Aorta (tissue), 5 donors: ENCODE data around the gene USP30. TPM values are rescaled to one million over a fixed set of nuclear protein-coding genes. Genes with fewer than 3 reads are reported as not detected.
"Not testable (repeated sequence)": the region's sequence is repeated elsewhere in the genome, so short reads cannot be mapped to it uniquely, and the experiment has no call there.

Experiments used
- ATAC-seq: fragments of 200-7000 bp; cut with Tn5 transposase; one replicate; pipeline ENCODE4 v1.9.1; 2022; ENCODE audit warnings: moderate library complexity; ENCODE audit not compliant: low FRiP score
- DNase-seq, 2 donors: peaks; one replicate each; pipeline ENCODE4 v3.0.0-alpha.2; 2020
- H3K27ac ChIP-seq, 2 donors: one replicate each; pipeline ENCODE4 v1.5.1; 2013; ENCODE audit warnings: low read length in 2 of 2, mild to moderate bottlenecking in 2 of 2, moderate library complexity in 2 of 2, control low read depth in 1 of 2, inconsistent platforms in 1 of 2, low read depth in 1 of 2
- H3K27me3 ChIP-seq, 2 donors: one replicate each; pipeline ENCODE4 v1.6.1; 2013; ENCODE audit warnings: control low read depth in 1 of 2, low read length in 1 of 2, mild to moderate bottlenecking in 1 of 2, moderate library complexity in 1 of 2; ENCODE audit not compliant: insufficient read depth in 2 of 2, control insufficient read depth in 1 of 2
- H3K36me3 ChIP-seq, 2 donors: one replicate each; pipeline ENCODE4 v1.6.1; 2013; ENCODE audit warnings: control low read depth in 1 of 2, low read length in 1 of 2, mild to moderate bottlenecking in 1 of 2; ENCODE audit not compliant: insufficient read depth in 2 of 2, control insufficient read depth in 1 of 2
- H3K4me1 ChIP-seq, 2 donors: one replicate each; pipeline ENCODE4 v1.6.1; 2013; ENCODE audit warnings: low read length in 2 of 2, control low read depth in 1 of 2, mild to moderate bottlenecking in 1 of 2, moderate library complexity in 1 of 2; ENCODE audit not compliant: insufficient read depth in 2 of 2, control insufficient read depth in 1 of 2
- H3K4me3 ChIP-seq, 2 donors: one replicate each; pipeline ENCODE4 v1.5.1; 2013; ENCODE audit warnings: low read length in 2 of 2, control low read depth in 1 of 2, mild to moderate bottlenecking in 1 of 2
- H3K9me3 ChIP-seq: one replicate; pipeline ENCODE4 v1.6.1; 2013; ENCODE audit warnings: mild to moderate bottlenecking, low read length; ENCODE audit not compliant: control insufficient read depth
- WGBS, 2 donors: extraction: QIAGEN DNeasy Blood & Tissue Kit; methylation state at CpG; one replicate each; pipeline ENCODE4 v1.1.7; 2013; 5-methylcytosine and 5-hydroxymethylcytosine counted together
- intact Hi-C, 2 donors: fragments of 100-400 bp; cut with DNase I; formaldehyde crosslinking; loops; one replicate each; pipeline versions ENCODE4 v1.14.2 to v1.15.0; 2022
- polyA plus RNA-seq, 2 donors: library from polyadenylated mRNA; stranded (reverse); fragments of 200-250 nt; gene quantifications; one replicate each; pipeline ENCODE4 v1.2.3, GENCODE V29; 2013
- total RNA-seq, 2 donors: library from RNA; stranded (reverse); fragmentation: NEBNext Ultra II Directional; extraction: Animal tissue kit (Norgen Biotek cat#: 25700); gene quantifications; one replicate each; pipeline ENCODE4 v1.2.1, GENCODE V29; 2021
- donor health status: healthy with polysubstance abuse.
- donor health status: Bipolar disorder and iron deficiency.
- donor health status: DM: no; HTN: no; CAD: no.
- donor health status: DM: no; HTN: no; CAD: no.
- donor health status: DM: yes; HTN: yes; CAD: no.

The USP30 gene
- total and polyA plus RNA-seq, 4 donors, result 4.1 to 14.8 (median 6.9) TPM

- no peaks in the 10 kb centered on the region for H3K9me3 ChIP-seq
- intact Hi-C loops, result no loop called here
- no peak for ATAC-seq
- peaks cover 0 to 3% of the 10 kb centered on the region in 2 donors for H3K27me3 ChIP-seq
- no peak for DNase-seq
- no peak overlapping the region for H3K27ac ChIP-seq
- WGBS, 2 donors, result 57% methylated on average over 7 of the region's 7 CpGs
- H3K36me3 ChIP-seq, result no peaks in the 10 kb centered on the region
- H3K4me1 ChIP-seq, result no peaks in the 10 kb centered on the region
- no peak overlapping the region for H3K4me3 ChIP-seq
These were observed 32.1 kb upstream of the USP30 start for GRCh38 chr12:109020146-109020795.

- DNase-seq (peak; percentile 83 to 89), ATAC-seq (peak; percentile 26)
- intact Hi-C loops, result no loop called here
- Histone ChIP-seq H3K4me3 (no peak within 1 kb of the TSS), H3K27ac (no peak within 1 kb of the TSS), H3K36me3 (no peaks in the 10 kb centered on the region), H3K9me3 (no peaks in the 10 kb centered on the region), H3K4me1 (no peaks in the 10 kb centered on the region), H3K27me3 (peaks cover 0 to 3% of the 10 kb centered on the region in 2 donors)
- WGBS, 2 donors, result 4 to 5% methylated on average over 30 of the region's 30 CpGs
These were observed 31.5 kb upstream of the USP30 start, which contains the start of gene SVOP for GRCh38 chr12:109020796-109021380. Gene SVOP (minus strand): TSS chr12:109021068. CDS start chr12:109020868, 200 bp downstream.

- H3K4me1 ChIP-seq, result no peaks in the 10 kb centered on the region
- 11 to 15% methylated on average over 1 of the region's 1 CpG for WGBS, 2 donors
These were observed 24.6 kb upstream of the USP30 start for GRCh38 chr12:109027767-109028166.

GRCh38 chr12:109028624-109029023 is 23.8 kb upstream of the USP30 start:
- H3K4me3 ChIP-seq, H3K9me3 ChIP-seq, H3K27ac ChIP-seq, H3K36me3 ChIP-seq, DNase-seq, ATAC-seq, H3K4me1 ChIP-seq, intact Hi-C loops, H3K27me3 ChIP-seq: not testable (repeated sequence)
- WGBS, 2 donors, result 50 to 54% methylated on average over 3 of the region's 3 CpGs

More at GRCh38 chr12:109027767-109028166, 24.6 kb upstream of the USP30 start:
- intact Hi-C loops, result no loop called here
- no peaks in the 10 kb centered on the region for H3K36me3 ChIP-seq
- H3K4me3 ChIP-seq, result no peak overlapping the region
- H3K27me3 ChIP-seq, result no peaks in the 10 kb centered on the region
- DNase-seq, result no peak
- H3K27ac ChIP-seq, result no peak overlapping the region
- no peaks in the 10 kb centered on the region for H3K9me3 ChIP-seq
- no peak for ATAC-seq

GRCh38 chr12:109029411-109029810 is 23.0 kb upstream of the USP30 start:
- intact Hi-C loops, result no loop called here
- 28 to 38% methylated on average over 2 of the region's 2 CpGs for WGBS, 2 donors
- Histone ChIP-seq H3K36me3 (no peaks in the 10 kb centered on the region), H3K27me3 (no peaks in the 10 kb centered on the region), H3K4me3 (no peak overlapping the region), H3K27ac (no peak overlapping the region), H3K9me3 (no peaks in the 10 kb centered on the region), H3K4me1 (no peaks in the 10 kb centered on the region)
- DNase-seq (no peak), ATAC-seq (no peak)

- ATAC-seq, result no peak
- Histone ChIP-seq H3K36me3 (no peaks in the 10 kb centered on the region), H3K4me3 (no peak overlapping the region), H3K9me3 (peaks cover 3% of the 10 kb centered on the region), H3K4me1 (no peaks in the 10 kb centered on the region), H3K27ac (no peak overlapping the region), H3K27me3 (no peaks in the 10 kb centered on the region)
- WGBS, 2 donors, result 35 to 47% methylated on average over 7 of the region's 7 CpGs
- intact Hi-C loops, result no loop called here
- no peak for DNase-seq
These were observed 18.9 kb upstream of the USP30 start for GRCh38 chr12:109033239-109034196.

- Histone ChIP-seq H3K9me3 (peaks cover 5% of the 10 kb centered on the region), H3K4me1 (no peaks in the 10 kb centered on the region), H3K27me3 (no peaks in the 10 kb centered on the region), H3K4me3 (no peak overlapping the region), H3K36me3 (no peaks in the 10 kb centered on the region), H3K27ac (no peak overlapping the region)
- DNase-seq (no peak), ATAC-seq (no peak)
- intact Hi-C loops, result no loop called here
- 0 to 45% methylated on average over 1 of the region's 1 CpG for WGBS, 2 donors
These were observed 15.4 kb upstream of the USP30 start for GRCh38 chr12:109036975-109037374.

- 73 to 82% methylated on average over 5 of the region's 5 CpGs for WGBS, 2 donors
- intact Hi-C loops, result no loop called here
- DNase-seq, result no peak
These were observed 8.1 kb upstream of the USP30 start for GRCh38 chr12:109044241-109044640.

More at GRCh38 chr12:109044241-109044640, 8.1 kb upstream of the USP30 start:
- no peaks in the 10 kb centered on the region for H3K4me1 ChIP-seq
- ATAC-seq, result no peak
- H3K4me3 ChIP-seq, result no peak overlapping the region
- no peaks in the 10 kb centered on the region for H3K27me3 ChIP-seq
- peaks cover 3% of the 10 kb centered on the region for H3K9me3 ChIP-seq
- H3K36me3 ChIP-seq, result no peaks in the 10 kb centered on the region
- H3K27ac ChIP-seq, result no peak overlapping the region
